Psoas muscle (tissue), 8 donors: Measurements from ENCODE around the gene FKBP5. TPM values are rescaled to one million over a fixed set of nuclear protein-coding genes. Genes with fewer than 3 reads are reported as not detected.
"Not testable (repeated sequence)": the region's sequence is repeated elsewhere in the genome, so short reads cannot be mapped to it uniquely, and the experiment has no call there.

Experiments
- ATAC-seq, 4 donors: fragments of 200-7000 bp; cut with Tn5 transposase; one replicate each; pipeline ENCODE4 v1.9.1; 2020; ENCODE audit warnings: moderate library complexity in 3 of 4, mild to moderate bottlenecking in 2 of 4
- DNase-seq, 2 donors: peaks; one replicate each; pipeline ENCODE4 v3.0.0-alpha.2; 2020
- H3K27ac ChIP-seq: fragments of 200-600 bp; one replicate; pipeline ENCODE4 v1.8.0; 2022
- H3K27me3 ChIP-seq, 3 donors: fragments of 200-600 bp in 1 of 3; one replicate each; pipeline versions ENCODE4 v1.6.1 to v1.8.0; 2013 to 2022; ENCODE audit warnings: low read length in 2 of 3, mild to moderate bottlenecking in 2 of 3, moderate library complexity in 1 of 3; ENCODE audit not compliant: insufficient read depth in 3 of 3
- H3K36me3 ChIP-seq, 2 donors: fragments of 200-600 bp in 1 of 2; one replicate each; pipeline versions ENCODE4 v1.6.1 to v1.8.0; 2013 to 2022; ENCODE audit warnings: low read depth in 1 of 2, mild to moderate bottlenecking in 1 of 2, moderate library complexity in 1 of 2; ENCODE audit not compliant: insufficient read depth in 1 of 2
- H3K4me1 ChIP-seq: fragments of 200-600 bp; one replicate; pipeline ENCODE4 v1.8.0; 2022
- H3K4me3 ChIP-seq: fragments of 200-600 bp; one replicate; pipeline ENCODE4 v1.8.0; 2022; ENCODE audit warnings: mild to moderate bottlenecking
- H3K9me3 ChIP-seq: fragments of 200-600 bp; one replicate; pipeline ENCODE4 v1.8.0; 2022
- CTCF ChIP-seq: fragments of 200-600 bp; IDR thresholded peaks from one replicate; pipeline ENCODE4 v1.8.0; 2022; ENCODE audit warnings: antibody characterized with exemption
- WGBS, 3 donors: extraction: QIAGEN DNeasy Blood & Tissue Kit; methylation state at CpG; one replicate each; pipeline versions ENCODE4 v1.1.6 to v1.1.7; 2013; 5-methylcytosine and 5-hydroxymethylcytosine counted together
- intact Hi-C, 2 donors: fragments of 100-400 bp; cut with DNase I; formaldehyde crosslinking; loops; one replicate each; pipeline versions ENCODE4 v1.11.0 to v1.14.2; 2022
- polyA plus RNA-seq, 3 donors: library from polyadenylated mRNA; stranded (reverse); fragments of 200-250 nt; gene quantifications; one replicate each; pipeline ENCODE4 v1.2.3, GENCODE V29; 2013
- total RNA-seq, 4 donors: library from RNA; stranded (reverse); fragmentation: NEBNext Ultra II Directional in 2 of 4; extraction: Animal tissue kit (Norgen Biotek cat#: 25700) in 2 of 4; gene quantifications; one replicate each; pipeline versions ENCODE4 v1.2.1 to v1.2.4, GENCODE V29; 2021 to 2023
- donor health status: healthy with polysubstance abuse.
- donor health status: DM: no; HTN: no; CAD: no; lungs with moderate emphysema.
- donor health status: Bipolar disorder and iron deficiency.
- donor health status: healthy.
- donor health status: DM: yes; HTN: yes; CAD: no.
- donor health status: DM: no; HTN: no; CAD: no.
- donor health status: DM: no; HTN: no; CAD: no.
- donor health status: DM: yes; HTN: yes; CAD: no.

FKBP5 gene
- total and polyA plus RNA-seq, 7 donors: 56.5 to 1,905 (median 542) TPM

DNA sequence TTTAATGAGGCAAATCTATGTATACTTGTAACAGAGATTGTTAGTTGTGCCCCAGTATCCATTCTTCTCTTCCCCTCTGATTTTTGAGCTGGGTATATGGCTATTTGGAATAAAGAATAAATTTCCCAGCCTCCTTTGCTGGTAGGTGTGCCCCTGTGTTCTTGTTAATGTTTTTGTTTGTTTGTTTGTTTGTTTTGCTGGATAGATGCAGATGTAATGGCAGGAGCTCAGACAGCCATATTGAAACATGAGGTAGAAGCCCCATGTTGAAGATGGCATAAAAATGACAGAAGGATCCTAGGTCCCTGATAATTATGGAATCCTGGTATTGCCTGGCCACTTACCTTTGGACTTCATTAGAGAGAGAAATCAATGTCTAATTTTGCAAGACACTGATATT lies 19.9 kb upstream of the FKBP5 start:
- intact Hi-C loops: no loop called here
- Histone ChIP-seq H3K36me3 (no peaks in the 10 kb centered on the region), H3K27ac (no peak overlapping the region), H3K4me1 (no peaks in the 10 kb centered on the region), H3K4me3 (no peak overlapping the region), H3K27me3 (no peaks in the 10 kb centered on the region), H3K9me3 (peaks cover 2% of the 10 kb centered on the region)
- no peak for TF ChIP-seq CTCF
- DNase-seq: no peak
- ATAC-seq: no peak

DNA sequence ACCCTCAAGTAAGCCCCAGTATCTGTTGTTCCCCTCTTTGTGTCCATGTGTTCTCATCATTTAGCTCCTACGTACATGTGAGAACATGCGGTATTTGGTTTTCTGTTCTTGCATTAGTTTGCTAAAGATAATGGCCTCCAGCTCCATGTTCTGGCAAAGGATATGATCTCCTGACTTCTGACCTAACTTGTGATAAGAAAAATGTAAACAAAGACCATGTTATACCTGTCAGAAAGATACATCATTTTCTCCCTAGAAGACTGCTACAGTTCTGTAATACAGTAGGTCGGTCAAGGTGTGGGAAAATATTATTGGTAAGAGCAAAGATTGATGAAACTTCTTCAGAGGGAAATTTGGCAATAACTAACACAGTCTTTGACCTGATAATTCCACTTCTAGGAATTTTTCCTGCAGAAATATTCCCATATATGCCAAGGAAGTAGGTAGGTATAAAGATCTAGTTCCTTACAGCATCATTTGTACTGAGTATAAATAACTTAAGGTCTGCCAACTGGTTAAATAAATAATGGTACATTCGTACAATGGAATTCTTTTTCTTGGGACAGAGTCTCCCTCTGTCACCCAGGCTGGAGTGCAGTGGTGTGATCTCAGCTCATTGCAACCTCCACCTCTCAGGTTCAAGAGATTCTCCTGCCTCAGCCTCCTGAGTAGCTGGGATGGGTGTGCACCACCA lies 19.1 kb upstream of the FKBP5 start:
- intact Hi-C loops: no loop called here
- ATAC-seq (no peak), DNase-seq (no peak)
- WGBS, 3 donors: 79 to 91% (median 81%) methylated on average over 4 of the region's 4 CpGs
- Histone ChIP-seq H3K36me3 (no peaks in the 10 kb centered on the region), H3K4me3 (no peak overlapping the region), H3K27me3 (no peaks in the 10 kb centered on the region), H3K27ac (no peak overlapping the region), H3K4me1 (no peaks in the 10 kb centered on the region), H3K9me3 (peaks cover 3% of the 10 kb centered on the region)
- TF ChIP-seq CTCF: no peak

- Histone ChIP-seq H3K36me3 (no peaks in the 10 kb centered on the region), H3K27me3 (no peaks in the 10 kb centered on the region), H3K4me1 (no peaks in the 10 kb centered on the region), H3K27ac (no peak overlapping the region), H3K9me3 (peaks cover 3% of the 10 kb centered on the region), H3K4me3 (no peak overlapping the region)
- DNase-seq: no peak
- TF ChIP-seq CTCF: no peak
- intact Hi-C loops: no loop called here
- 69 to 74% (median 70%) methylated on average over 3 of the region's 3 CpGs for WGBS, 3 donors
- ATAC-seq: no peak
Observed at GRCh38 chr6:35706468-35706867, 17.8 kb upstream of the FKBP5 start.

DNA sequence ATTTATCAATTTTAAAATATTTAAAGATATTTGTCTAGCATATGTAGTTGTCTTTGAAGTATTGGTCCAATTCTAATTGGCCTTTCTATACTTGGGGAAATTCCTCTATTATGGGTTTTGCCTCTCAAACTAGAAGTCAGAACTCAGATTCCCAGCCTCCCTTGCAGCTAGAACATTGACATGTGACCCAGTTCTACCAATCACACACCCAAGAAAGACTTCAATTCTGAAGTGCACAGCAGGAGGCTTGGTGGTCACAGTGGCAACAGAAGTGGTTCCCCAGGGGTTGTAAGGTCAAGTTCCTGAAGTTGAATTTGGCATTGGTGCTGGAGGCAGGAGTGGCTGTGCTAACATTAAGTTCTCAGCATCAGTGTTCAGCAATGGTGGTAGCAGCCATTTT lies 14.8 kb upstream of the FKBP5 start:
- peaks cover 3% of the 10 kb centered on the region for H3K9me3 ChIP-seq
- H3K27me3 ChIP-seq: no peaks in the 10 kb centered on the region
- H3K36me3 ChIP-seq: no peaks in the 10 kb centered on the region
- intact Hi-C loops: no loop called here
- no peaks in the 10 kb centered on the region for H3K4me1 ChIP-seq
- H3K4me3 ChIP-seq: no peak overlapping the region
- TF ChIP-seq CTCF: no peak
- H3K27ac ChIP-seq: no peak overlapping the region
- no peak for ATAC-seq
- DNase-seq: no peak

GRCh38 chr6:35698858-35699257 lies 10.1 kb upstream of the FKBP5 start:
- 68 to 81% (median 70%) methylated on average over 3 of the region's 3 CpGs for WGBS, 3 donors
- intact Hi-C loops: no loop called here
- no peaks in the 10 kb centered on the region for H3K27me3 ChIP-seq
- TF ChIP-seq CTCF: no peak
- no peak for ATAC-seq
- no peak overlapping the region for H3K27ac ChIP-seq
- H3K4me3 ChIP-seq: no peak overlapping the region
- H3K36me3 ChIP-seq: no peaks in the 10 kb centered on the region
- DNase-seq: no peak
- no peaks in the 10 kb centered on the region for H3K4me1 ChIP-seq
- H3K9me3 ChIP-seq: peaks cover 3% of the 10 kb centered on the region

DNA sequence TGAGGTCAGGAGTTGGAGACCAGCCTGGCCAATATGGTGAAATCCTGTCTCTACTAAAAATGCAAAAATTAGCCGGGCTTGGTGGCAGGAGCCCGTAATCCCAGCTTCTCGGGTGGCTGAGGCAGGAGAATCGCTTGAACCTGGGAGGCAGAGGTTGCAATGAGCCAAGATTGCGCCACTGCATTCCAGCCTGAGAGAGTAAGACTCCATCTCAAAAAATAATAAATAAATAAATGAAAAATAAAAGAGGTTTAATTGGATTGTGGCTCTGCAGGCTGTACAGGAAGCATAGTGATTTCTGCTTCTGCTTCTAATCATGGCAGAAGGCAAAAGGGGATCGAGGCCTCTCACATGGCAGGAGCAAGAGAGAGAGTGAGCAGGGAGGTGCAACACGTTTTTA lies 9.7 kb upstream of the FKBP5 start:
- DNase-seq, H3K9me3 ChIP-seq, H3K4me3 ChIP-seq, intact Hi-C loops, ATAC-seq, H3K36me3 ChIP-seq, H3K27ac ChIP-seq, H3K27me3 ChIP-seq, H3K4me1 ChIP-seq: not testable (repeated sequence)
- WGBS, 3 donors: 86 to 88% (median 87%) methylated on average over 7 of the region's 7 CpGs
